B cell (primary cell): ENCODE data around the gene KPRP. TPM values are rescaled to one million over a fixed set of nuclear protein-coding genes. Genes with fewer than 3 reads are reported as not detected.

ENCODE experiments used
- ATAC-seq: fragments of 200-7000 bp; cut with Tn5 transposase; one replicate; pipeline ENCODE4 v1.10.0; 2021; ENCODE audit warnings: low read depth, mild to moderate bottlenecking, moderate number of reproducible peaks, moderate library complexity
- CTCF ChIA-PET: fragments of 350-600 bp; sonication (Branson Sonifier 250); formaldehyde crosslinking; loops from one replicate; lab custom pipeline; 2021; ENCODE audit warnings: antibody characterized with exemption, inconsistent platforms; lab: Charles Lee
- POLR2A ChIA-PET: fragments of 350-600 bp; sonication (Branson Sonifier 250); formaldehyde crosslinking; loops from one replicate; lab custom pipeline; 2021; ENCODE audit warnings: antibody characterized with exemption; lab: Charles Lee
- DNase-seq: peaks from one replicate; pipeline ENCODE4 v3.0.0; 2013
- H2AFZ ChIP-seq: 2 replicates; pipeline ENCODE4 v1.6.1; 2012; ENCODE audit warnings: mild to moderate bottlenecking, low read depth, low read length; ENCODE audit not compliant: insufficient read depth, poor library complexity, severe bottlenecking
- H3K27ac ChIP-seq, 2 donors: 1 replicate in 1 of 2; 2 replicates in 1 of 2; pipeline ENCODE4 v1.5.1; 2012 to 2013; ENCODE audit warnings: low read length in 2 of 2, mild to moderate bottlenecking in 2 of 2, moderate library complexity in 1 of 2
- H3K27me3 ChIP-seq, 4 experiments: fragments of 200-600 bp in 1 of 4; sonication (generic) in 1 of 4; replicated peaks in 1 of 4; 1 replicate in 2 of 4; 2 replicates in 2 of 4; pipeline versions ENCODE4 v1.6.1 to v1.7.0; 2013 to 2016; ENCODE audit warnings: low read length in 3 of 4, mild to moderate bottlenecking in 2 of 4, mixed read lengths in 1 of 4, moderate library complexity in 1 of 4; ENCODE audit not compliant: insufficient read depth in 4 of 4, control insufficient read depth in 3 of 4; ENCODE audit errors: control extremely low read depth in 1 of 4
- H3K36me3 ChIP-seq, 2 experiments: replicated peaks in 1 of 2; 1 replicate in 1 of 2; 2 replicates in 1 of 2; pipeline versions ENCODE4 v1.6.1 to v1.7.1; 2013; ENCODE audit warnings: low read length in 1 of 2; ENCODE audit not compliant: insufficient read depth in 2 of 2, control insufficient read depth in 1 of 2; ENCODE audit errors: control extremely low read depth in 1 of 2, extremely low read depth in 1 of 2
- H3K4me1 ChIP-seq, 2 donors: fragments of 200-600 bp in 1 of 2; sonication (generic) in 1 of 2; 1 replicate in 1 of 2; 2 replicates in 1 of 2; pipeline versions ENCODE4 v1.5.1 to v1.6.1; 2013 to 2017; ENCODE audit warnings: low read length in 2 of 2; ENCODE audit not compliant: control insufficient read depth in 2 of 2, insufficient read depth in 2 of 2
- H3K4me2 ChIP-seq: replicated peaks from 2 replicates; pipeline ENCODE3; 2012; ENCODE audit warnings: mild to moderate bottlenecking, low read depth, low read length; ENCODE audit not compliant: poor library complexity, severe bottlenecking
- H3K4me3 ChIP-seq, 5 experiments: fragments of 200-600 bp in 1 of 5; sonication (generic) in 1 of 5; 1 replicate in 3 of 5; 2 replicates in 2 of 5; pipeline versions ENCODE4 v1.5.1 to v1.7.0; 2011 to 2016; ENCODE audit warnings: low read length in 4 of 5, mild to moderate bottlenecking in 4 of 5, low read depth in 2 of 5, control low read depth in 1 of 5, moderate library complexity in 1 of 5; ENCODE audit not compliant: insufficient read depth in 1 of 5; ENCODE audit errors: control extremely low read depth in 1 of 5, extremely low read depth in 1 of 5
- H3K79me2 ChIP-seq: fragments of 200-600 bp; sonication (generic); one replicate; pipeline ENCODE4 v1.6.0; 2016; ENCODE audit warnings: low read length; ENCODE audit not compliant: control insufficient read depth, insufficient read depth
- H3K9ac ChIP-seq: fragments of 200-600 bp; sonication (generic); 2 replicates; pipeline ENCODE4 v1.6.1; 2017; ENCODE audit warnings: mild to moderate bottlenecking, low read length, moderate library complexity
- H3K9me3 ChIP-seq, 3 donors: one replicate each; pipeline versions ENCODE4 v1.6.1 to v1.7.1; 2013; ENCODE audit warnings: low read length in 2 of 3; ENCODE audit not compliant: control insufficient read depth in 2 of 3, insufficient read depth in 1 of 3; ENCODE audit errors: control extremely low read depth in 1 of 3
- H4K20me1 ChIP-seq: 2 replicates; pipeline ENCODE4 v1.6.0; 2012; ENCODE audit warnings: mild to moderate bottlenecking, low read length; ENCODE audit not compliant: insufficient read depth, control insufficient read depth, poor library complexity, severe bottlenecking
- H3K27ac Mint-ChIP-seq: one replicate; pipeline ENCODE4 v1.8.0; 2021; ENCODE audit warnings: mixed read lengths
- H3K27me3 Mint-ChIP-seq: one replicate; pipeline ENCODE4 v1.8.0; 2021; ENCODE audit warnings: mixed read lengths
- H3K4me1 Mint-ChIP-seq: one replicate; pipeline ENCODE4 v1.8.0; 2021; ENCODE audit warnings: mixed read lengths
- H3K4me3 Mint-ChIP-seq: one replicate; pipeline ENCODE4 v1.8.0; 2021; ENCODE audit warnings: mixed read lengths
- H3K9me3 Mint-ChIP-seq: one replicate; pipeline ENCODE4 v1.8.0; 2022; ENCODE audit warnings: mixed read lengths; ENCODE audit not compliant: insufficient read depth
- EZH2 ChIP-seq: IDR thresholded peaks from 2 replicates; pipeline ENCODE4 v1.6.1; 2012; ENCODE audit warnings: borderline replicate concordance, low read depth, mild to moderate bottlenecking, moderate library complexity, low read length; ENCODE audit not compliant: insufficient read depth, poor library complexity, severe bottlenecking
- WGBS: methylation state at CpG from one replicate; pipeline ENCODE4 v1.1.5; 2013; ENCODE audit warnings: missing lambda C conversion rate; ENCODE audit not compliant: insufficient coverage; 5-methylcytosine and 5-hydroxymethylcytosine counted together
- intact Hi-C: fragments of 100-400 bp; cut with micrococcal nuclease; formaldehyde crosslinking; loops from one replicate; pipeline ENCODE4 v1.10.0; 2022
- polyA plus RNA-seq: library from polyadenylated mRNA; depleted of rRNA; stranded (reverse); fragments of >200 nt; gene quantifications from 2 replicates; pipeline ENCODE4 v1.2.3, GENCODE V29; 2012
- total RNA-seq, 2 donors: library from RNA; stranded (reverse); fragments of 120-200 nt in 1 of 2; gene quantifications; 1 replicate in 1 of 2; 2 replicates in 1 of 2; pipeline versions ENCODE4 v1.2.3 to v1.2.4, GENCODE V29; 2013 to 2022
- TF ChIP-seq, protein P1 (sequence below): fragments of 200-600 bp; IDR thresholded peaks from one replicate; pipeline ENCODE4 v1.8.0; 2022; ENCODE audit warnings: antibody characterized with exemption, mild to moderate bottlenecking

Gene KPRP
- total and polyA plus RNA-seq, 2 donors (not counting 1 experiment from before 2014, with no cell fraction given), result not detected

DNA sequence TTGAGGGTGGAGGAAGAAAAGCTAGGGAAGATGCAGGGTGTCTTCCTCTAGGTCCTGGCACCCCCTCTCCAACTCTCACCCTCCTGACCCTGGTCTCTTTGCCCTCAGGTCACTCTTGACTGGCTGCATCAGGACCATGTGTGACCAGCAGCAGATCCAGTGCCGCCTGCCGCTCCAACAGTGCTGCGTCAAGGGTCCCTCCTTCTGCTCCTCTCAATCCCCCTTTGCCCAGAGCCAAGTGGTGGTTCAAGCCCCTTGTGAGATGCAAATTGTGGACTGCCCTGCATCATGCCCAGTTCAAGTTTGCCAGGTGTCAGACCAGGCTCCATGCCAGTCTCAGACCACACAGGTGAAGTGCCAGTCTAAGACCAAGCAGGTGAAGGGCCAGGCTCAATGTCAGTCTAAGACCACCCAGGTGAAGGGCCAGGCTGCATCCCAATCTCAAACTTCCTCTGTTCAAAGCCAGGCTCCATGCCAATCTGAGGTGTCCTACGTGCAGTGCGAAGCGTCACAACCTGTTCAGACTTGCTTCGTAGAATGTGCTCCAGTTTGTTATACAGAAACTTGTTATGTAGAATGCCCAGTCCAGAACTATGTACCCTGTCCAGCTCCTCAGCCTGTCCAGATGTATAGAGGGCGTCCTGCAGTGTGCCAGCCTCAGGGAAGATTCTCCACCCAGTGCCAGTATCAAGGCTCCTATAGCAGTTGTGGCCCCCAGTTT is 1.8 kb downstream of the KPRP start:
- Histone ChIP-seq H4K20me1 (no peaks in the 10 kb centered on the region), H3K9me3 (peaks cover 0 to 6% (median 0%) of the 10 kb centered on the region in 3 donors), H3K9ac (no peak overlapping the region), H3K79me2 (no peaks in the 10 kb centered on the region), H3K36me3 (no peaks in the 10 kb centered on the region), H3K4me2 (no peak overlapping the region), H2AFZ (no peak overlapping the region), H3K4me3 (no peak overlapping the region), H3K27me3 (no peaks in the 10 kb centered on the region), H3K27ac (no peak overlapping the region), H3K4me1 (no peaks in the 10 kb centered on the region)
- H3K9me3 Mint-ChIP-seq, result no peaks in the 10 kb centered on the region
- WGBS, result 82% methylated on average over 7 of the region's 8 CpGs
- ChIA-PET CTCF (no interaction called here), POLR2A (no interaction called here)
- no peak for TF ChIP-seq EZH2
- TF ChIP-seq, protein P1, sequence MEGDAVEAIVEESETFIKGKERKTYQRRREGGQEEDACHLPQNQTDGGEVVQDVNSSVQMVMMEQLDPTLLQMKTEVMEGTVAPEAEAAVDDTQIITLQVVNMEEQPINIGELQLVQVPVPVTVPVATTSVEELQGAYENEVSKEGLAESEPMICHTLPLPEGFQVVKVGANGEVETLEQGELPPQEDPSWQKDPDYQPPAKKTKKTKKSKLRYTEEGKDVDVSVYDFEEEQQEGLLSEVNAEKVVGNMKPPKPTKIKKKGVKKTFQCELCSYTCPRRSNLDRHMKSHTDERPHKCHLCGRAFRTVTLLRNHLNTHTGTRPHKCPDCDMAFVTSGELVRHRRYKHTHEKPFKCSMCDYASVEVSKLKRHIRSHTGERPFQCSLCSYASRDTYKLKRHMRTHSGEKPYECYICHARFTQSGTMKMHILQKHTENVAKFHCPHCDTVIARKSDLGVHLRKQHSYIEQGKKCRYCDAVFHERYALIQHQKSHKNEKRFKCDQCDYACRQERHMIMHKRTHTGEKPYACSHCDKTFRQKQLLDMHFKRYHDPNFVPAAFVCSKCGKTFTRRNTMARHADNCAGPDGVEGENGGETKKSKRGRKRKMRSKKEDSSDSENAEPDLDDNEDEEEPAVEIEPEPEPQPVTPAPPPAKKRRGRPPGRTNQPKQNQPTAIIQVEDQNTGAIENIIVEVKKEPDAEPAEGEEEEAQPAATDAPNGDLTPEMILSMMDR, result no peak
- ATAC-seq (no peak), DNase-seq (no peak)
- H3K27ac Mint-ChIP-seq, result no peak overlapping the region
- intact Hi-C loops, result no loop called here
- H3K4me3 Mint-ChIP-seq, result no peak overlapping the region
- no peaks in the 10 kb centered on the region for H3K4me1 Mint-ChIP-seq
- H3K27me3 Mint-ChIP-seq, result peaks cover 11% of the 10 kb centered on the region

DNA sequence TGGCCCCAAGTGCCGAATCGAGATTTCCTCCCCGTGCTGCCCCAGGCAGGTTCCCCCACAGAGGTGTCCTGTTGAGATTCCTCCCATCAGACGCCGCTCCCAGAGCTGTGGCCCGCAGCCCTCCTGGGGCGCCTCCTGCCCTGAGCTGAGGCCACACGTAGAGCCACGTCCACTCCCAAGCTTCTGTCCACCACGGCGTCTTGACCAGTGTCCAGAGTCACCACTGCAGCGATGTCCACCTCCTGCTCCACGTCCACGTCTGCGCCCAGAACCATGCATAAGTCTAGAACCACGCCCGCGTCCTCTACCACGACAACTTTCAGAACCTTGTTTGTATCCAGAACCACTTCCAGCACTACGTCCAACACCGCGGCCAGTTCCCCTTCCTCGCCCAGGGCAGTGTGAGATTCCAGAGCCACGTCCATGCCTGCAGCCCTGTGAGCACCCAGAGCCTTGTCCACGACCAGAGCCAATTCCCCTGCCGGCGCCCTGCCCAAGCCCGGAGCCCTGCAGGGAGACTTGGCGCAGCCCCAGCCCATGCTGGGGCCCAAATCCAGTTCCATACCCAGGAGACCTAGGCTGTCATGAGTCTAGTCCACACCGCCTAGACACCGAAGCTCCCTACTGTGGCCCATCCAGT is 2.8 kb downstream of the KPRP start:
- Mint-ChIP-seq H3K27me3 (peaks cover 13% of the 10 kb centered on the region), H3K4me3 (no peak overlapping the region), H3K9me3 (no peaks in the 10 kb centered on the region), H3K4me1 (no peaks in the 10 kb centered on the region), H3K27ac (no peak overlapping the region)
- no peaks in the 10 kb centered on the region for H3K79me2 ChIP-seq
- peaks cover 0 to 6% (median 0%) of the 10 kb centered on the region in 3 donors for H3K9me3 ChIP-seq
- peaks cover 0 to 5% (median under 1%) of the 10 kb centered on the region in 4 experiments for H3K27me3 ChIP-seq
- H3K4me1 ChIP-seq, result no peaks in the 10 kb centered on the region
- H3K4me2 ChIP-seq, result no peak overlapping the region
- intact Hi-C loops, result no loop called here
- POLR2A ChIA-PET, result no interaction called here
- CTCF ChIA-PET, result no interaction called here
- ATAC-seq, result no peak
- no peak overlapping the region for H3K4me3 ChIP-seq
- H3K36me3 ChIP-seq, result no peaks in the 10 kb centered on the region
- 96% methylated on average over 29 of the region's 31 CpGs for WGBS
- H3K27ac ChIP-seq, result no peak overlapping the region
- H3K9ac ChIP-seq, result no peak overlapping the region
- H4K20me1 ChIP-seq, result no peaks in the 10 kb centered on the region
- no peak for DNase-seq
- TF ChIP-seq, protein P1, result no peak
- TF ChIP-seq EZH2, result no peak
- no peak overlapping the region for H2AFZ ChIP-seq
